Measurements from ENCODE around the gene C1QTNF12.

- TF ChIP-seq POLR2AphosphoS5 (IDR thresholded peaks at IDR 0.05; ENCODE audit: borderline replicate concordance, low read depth, low read length) (no peak), EZH2 (IDR thresholded peaks at IDR 0.05) (no peak)
Observed at GRCh38 chr1:1215881-1216605, 30.5 kb downstream of the C1QTNF12 start.
